ENCODE results near the gene NUP85. TPM values are rescaled to one million over a fixed set of nuclear protein-coding genes. Genes with fewer than 3 reads are reported as not detected.
A peak's percentile ranks its signal among the peaks of the same experiment; 100 is the strongest.

The NUP85 gene
- total RNA-seq, 5 donors from 2014 or later (not counting 1 experiment from before 2014, with no cell fraction given), result 56.2 to 128 (median 106) TPM

DNA sequence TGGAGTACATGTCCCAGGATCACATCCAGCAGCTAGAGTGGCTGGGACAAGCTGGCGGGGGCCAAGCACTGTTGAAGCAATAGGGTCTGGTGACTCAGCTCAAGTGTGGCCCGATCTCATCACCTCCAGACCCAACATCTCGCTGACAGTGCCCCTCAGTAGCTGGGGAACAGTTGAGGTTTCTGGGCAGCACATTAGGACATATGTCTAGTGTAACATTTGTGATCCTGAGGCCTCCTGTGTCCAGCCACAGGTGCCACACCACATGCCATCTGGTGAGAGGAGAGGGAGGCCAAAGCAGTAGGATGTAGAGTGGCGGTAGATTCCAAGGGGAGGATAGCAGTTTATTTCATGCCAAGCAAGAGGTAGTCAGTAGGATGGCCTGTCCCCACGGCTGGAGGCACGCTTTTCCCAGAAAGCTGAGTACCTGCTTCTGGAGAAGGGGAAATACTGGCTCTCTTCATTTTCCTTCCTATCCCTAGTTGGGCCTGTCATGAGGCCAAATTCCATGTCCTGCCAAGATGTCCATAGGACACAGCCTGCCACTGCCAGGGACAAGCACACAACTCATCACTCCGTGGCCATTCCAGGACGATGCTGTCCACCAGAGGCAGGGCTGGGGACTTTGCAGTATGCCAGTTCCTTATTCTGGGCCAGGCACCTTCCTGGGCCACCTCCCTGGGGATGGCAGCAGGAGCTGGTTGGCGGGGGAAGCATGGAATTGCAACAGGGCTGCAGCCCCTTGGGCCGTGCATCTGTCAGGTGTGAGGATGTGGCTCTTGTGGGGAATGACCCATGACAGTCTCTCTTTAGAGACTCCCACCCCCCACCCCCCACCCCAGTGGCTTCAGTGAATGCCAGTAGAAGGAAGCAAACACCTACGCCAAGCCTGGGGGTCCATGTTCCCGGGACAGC, 31.9 kb downstream of the NUP85 start:
- Histone ChIP-seq H3K4me1 (ENCODE audit: control insufficient read depth in 1 of 2, extremely low read depth in 1 of 2, insufficient read depth in 2 of 2, low read length in 2 of 2) (peaks cover 0 to 38% of the 10 kb centered on the region in 2 experiments), H3K9me3 (no peaks in the 10 kb centered on the region), H3K36me3 (ENCODE audit: control insufficient read depth in 2 of 2, extremely low read depth in 1 of 2, insufficient read depth in 1 of 2, low read length in 1 of 2) (peaks cover 21 to 86% of the 10 kb centered on the region in 2 donors), H3K27ac (ENCODE audit: low read length) (no peak overlapping the region), H3K27me3 (replicated peaks in 1 of 2; ENCODE audit: control insufficient read depth in 2 of 2, extremely low read depth in 1 of 2, insufficient read depth in 2 of 2, low read length in 1 of 2) (no peaks in the 10 kb centered on the region), H3K4me3 (ENCODE audit: control insufficient read depth in 1 of 2, extremely low read depth in 1 of 2, low read length in 1 of 2) (no peak overlapping the region)
- 85% methylated on average over 2 of the region's 12 CpGs for WGBS (ENCODE audit: insufficient coverage)
- no peaks in the 10 kb centered on the region for H3K27me3 Mint-ChIP-seq
- H3K4me1 Mint-ChIP-seq, result peaks cover 15 to 20% (median 17%) of the 10 kb centered on the region in 3 donors
- ATAC-seq (replicated peaks in 1 of 4) (no peak), DNase-seq (no peak)
- H3K9me3 Mint-ChIP-seq, result no peaks in the 10 kb centered on the region
- CTCF ChIA-PET, result no interaction called here
- H3K36me3 Mint-ChIP-seq, result peaks cover 50% of the 10 kb centered on the region
- H3K4me3 Mint-ChIP-seq, result no peak overlapping the region
- H3K27ac Mint-ChIP-seq, result peak overlapping the region in 1 of 2 donors; percentile 12
- POLR2A ChIA-PET, result no interaction called here

DNA sequence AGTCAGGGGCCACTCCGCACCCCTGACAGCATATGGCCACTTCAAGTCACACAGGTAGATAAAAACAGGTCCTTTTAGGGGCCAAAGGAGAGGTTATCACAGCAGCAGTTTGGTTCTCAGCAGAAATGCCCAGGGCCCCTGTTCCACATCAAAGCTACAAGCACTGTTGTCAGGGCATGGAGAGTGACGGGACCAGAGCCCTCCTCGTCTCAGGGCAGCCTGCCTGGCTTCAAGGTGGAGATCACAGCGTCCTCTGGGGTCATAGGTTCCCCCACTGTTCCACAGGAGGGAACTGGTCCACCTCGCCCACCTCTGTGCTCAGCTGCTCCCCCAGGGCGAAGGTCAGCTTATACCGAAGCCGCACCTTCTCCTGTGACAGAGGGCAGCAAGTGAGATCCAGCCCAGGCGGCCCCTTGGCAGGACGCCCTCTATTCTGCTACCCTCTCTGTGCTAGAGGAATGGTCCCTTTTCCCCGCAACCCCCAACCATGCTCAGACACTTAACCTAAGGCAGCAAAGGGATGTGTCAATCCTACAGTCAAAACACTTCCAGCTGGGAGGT, 32.6 kb downstream of the NUP85 start:
- H3K27ac Mint-ChIP-seq, result no peak overlapping the region
- Histone ChIP-seq H3K4me3 (ENCODE audit: control insufficient read depth in 1 of 2, extremely low read depth in 1 of 2, low read length in 1 of 2) (no peak overlapping the region), H3K4me1 (ENCODE audit: control insufficient read depth in 1 of 2, extremely low read depth in 1 of 2, insufficient read depth in 2 of 2, low read length in 2 of 2) (peaks cover 0 to 46% of the 10 kb centered on the region in 2 experiments), H3K27ac (ENCODE audit: low read length) (no peak overlapping the region), H3K27me3 (replicated peaks in 1 of 2; ENCODE audit: control insufficient read depth in 2 of 2, extremely low read depth in 1 of 2, insufficient read depth in 2 of 2, low read length in 1 of 2) (no peaks in the 10 kb centered on the region), H3K36me3 (ENCODE audit: control insufficient read depth in 2 of 2, extremely low read depth in 1 of 2, insufficient read depth in 1 of 2, low read length in 1 of 2) (peaks cover 15 to 84% of the 10 kb centered on the region in 2 donors), H3K9me3 (no peaks in the 10 kb centered on the region)
- WGBS (ENCODE audit: insufficient coverage), result 91% methylated on average over 10 of the region's 11 CpGs
- CTCF ChIA-PET, result no interaction called here
- peaks cover 45% of the 10 kb centered on the region for H3K36me3 Mint-ChIP-seq
- DNase-seq, result no peak
- POLR2A ChIA-PET, result no interaction called here
- no peaks in the 10 kb centered on the region for H3K9me3 Mint-ChIP-seq
- no peak overlapping the region for H3K4me3 Mint-ChIP-seq
- H3K4me1 Mint-ChIP-seq, result peaks cover 19 to 27% (median 21%) of the 10 kb centered on the region in 3 donors
- no peaks in the 10 kb centered on the region for H3K27me3 Mint-ChIP-seq
- ATAC-seq (replicated peaks in 1 of 4), result no peak

DNA sequence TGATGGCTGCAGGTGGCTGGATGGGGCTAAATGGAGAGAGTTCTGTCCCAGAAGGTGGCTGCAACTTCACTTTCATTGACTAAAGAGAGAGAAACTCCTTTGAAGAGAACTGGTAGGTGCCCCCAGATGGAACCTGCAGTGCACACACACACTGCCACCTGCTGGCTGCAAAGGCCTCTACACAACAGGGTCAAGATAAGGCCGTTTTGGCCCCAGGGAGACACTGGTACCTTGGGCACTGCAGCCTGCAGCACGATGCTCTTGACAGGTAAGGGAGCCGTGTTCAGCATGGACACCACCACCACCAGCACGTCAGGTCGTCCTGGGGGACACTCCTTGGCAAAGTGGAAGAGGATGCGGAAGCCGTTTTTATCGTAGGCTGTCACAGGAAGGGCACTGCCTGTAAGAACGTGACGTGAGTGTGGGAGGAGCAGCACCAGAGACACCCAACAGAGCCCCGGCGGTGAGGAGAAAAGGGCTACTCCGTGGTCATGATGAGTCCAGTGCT, 33.3 kb downstream of the NUP85 start:
- H3K27me3 ChIP-seq (replicated peaks in 1 of 2; ENCODE audit: control insufficient read depth in 2 of 2, extremely low read depth in 1 of 2, insufficient read depth in 2 of 2, low read length in 1 of 2), result no peaks in the 10 kb centered on the region
- peak; percentile 61 to 74 (median 72) for ATAC-seq (replicated peaks in 1 of 4)
- DNase-seq, result peak in 34 of 35 experiments; percentile 22 to 77 (median 51)
- peak overlapping the region; percentile 77 to 90 for H3K27ac Mint-ChIP-seq
- H3K9me3 Mint-ChIP-seq, result no peaks in the 10 kb centered on the region
- peak overlapping the region; percentile 18 for H3K27ac ChIP-seq (ENCODE audit: low read length)
- H3K36me3 Mint-ChIP-seq, result peaks cover 49% of the 10 kb centered on the region
- CTCF ChIA-PET, result interaction anchor here in 1 of 2 donors (0.8 to 1.2 kb wide), 2 partner anchors 21 to 124 kb away, joined by 3 to 4 read pairs; no protein-coding TSS in a partner anchor
- 44% methylated on average over 13 of the region's 13 CpGs for WGBS (ENCODE audit: insufficient coverage)
- peaks cover 0 to 52% of the 10 kb centered on the region in 2 experiments for H3K4me1 ChIP-seq (ENCODE audit: control insufficient read depth in 1 of 2, extremely low read depth in 1 of 2, insufficient read depth in 2 of 2, low read length in 2 of 2)
- peak overlapping the region in 1 of 2 donors; percentile 16 for H3K4me3 ChIP-seq (ENCODE audit: control insufficient read depth in 1 of 2, extremely low read depth in 1 of 2, low read length in 1 of 2)
- H3K4me3 Mint-ChIP-seq, result peak overlapping the region; percentile 14 to 73 (median 36)
- POLR2A ChIA-PET, result no interaction called here
- H3K9me3 ChIP-seq, result no peaks in the 10 kb centered on the region
- peaks cover 19 to 88% of the 10 kb centered on the region in 2 donors for H3K36me3 ChIP-seq (ENCODE audit: control insufficient read depth in 2 of 2, extremely low read depth in 1 of 2, insufficient read depth in 1 of 2, low read length in 1 of 2)
- H3K4me1 Mint-ChIP-seq, result peaks cover 19 to 34% (median 26%) of the 10 kb centered on the region in 3 donors
- no peaks in the 10 kb centered on the region for H3K27me3 Mint-ChIP-seq

DNA sequence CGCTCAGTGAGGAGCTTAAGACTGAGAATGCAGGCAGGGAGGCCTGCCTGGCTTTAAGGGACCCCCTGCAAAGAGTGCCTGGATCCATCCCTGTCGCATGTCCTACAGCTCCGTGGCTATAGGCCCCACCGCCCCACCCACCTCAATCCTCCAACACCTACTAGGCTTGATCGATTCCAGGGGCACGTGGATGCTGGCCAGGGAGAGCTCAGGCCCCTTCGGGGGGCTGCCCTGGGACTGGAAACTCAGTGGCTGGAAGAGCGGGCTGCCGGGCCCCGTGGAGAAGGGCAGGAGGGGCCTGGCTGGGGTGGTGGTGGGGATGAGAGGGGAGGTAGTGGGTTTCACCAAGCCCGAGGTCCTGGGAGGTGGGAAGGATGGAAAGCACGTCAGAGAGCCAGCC, 33.7 kb downstream of the NUP85 start:
- Mint-ChIP-seq H3K4me1 (peaks cover 21 to 38% (median 29%) of the 10 kb centered on the region in 3 donors), H3K36me3 (peaks cover 52% of the 10 kb centered on the region), H3K27ac (peak overlapping the region; percentile 77 to 90), H3K9me3 (no peaks in the 10 kb centered on the region), H3K27me3 (no peaks in the 10 kb centered on the region), H3K4me3 (no peak overlapping the region)
- CTCF ChIA-PET, result interaction anchor here (0.8 to 1.2 kb wide), 3 partner anchors 21 to 125 kb away, joined by 3 to 4 read pairs (median 3); no protein-coding TSS in a partner anchor
- DNase-seq (no peak), ATAC-seq (replicated peaks in 1 of 4) (no peak)
- H3K36me3 ChIP-seq (ENCODE audit: control insufficient read depth in 2 of 2, extremely low read depth in 1 of 2, insufficient read depth in 1 of 2, low read length in 1 of 2), result peaks cover 19 to 93% of the 10 kb centered on the region in 2 donors
- peak overlapping the region; percentile 18 for H3K27ac ChIP-seq (ENCODE audit: low read length)
- POLR2A ChIA-PET, result no interaction called here
- no peaks in the 10 kb centered on the region for H3K9me3 ChIP-seq
- no peak overlapping the region for H3K4me3 ChIP-seq (ENCODE audit: control insufficient read depth in 1 of 2, extremely low read depth in 1 of 2, low read length in 1 of 2)
- H3K27me3 ChIP-seq (replicated peaks in 1 of 2; ENCODE audit: control insufficient read depth in 2 of 2, extremely low read depth in 1 of 2, insufficient read depth in 2 of 2, low read length in 1 of 2), result no peaks in the 10 kb centered on the region
- 98% methylated on average over 7 of the region's 12 CpGs for WGBS (ENCODE audit: insufficient coverage)
- H3K4me1 ChIP-seq (ENCODE audit: control insufficient read depth in 1 of 2, extremely low read depth in 1 of 2, insufficient read depth in 2 of 2, low read length in 2 of 2), result peaks cover 0 to 57% of the 10 kb centered on the region in 2 experiments

DNA sequence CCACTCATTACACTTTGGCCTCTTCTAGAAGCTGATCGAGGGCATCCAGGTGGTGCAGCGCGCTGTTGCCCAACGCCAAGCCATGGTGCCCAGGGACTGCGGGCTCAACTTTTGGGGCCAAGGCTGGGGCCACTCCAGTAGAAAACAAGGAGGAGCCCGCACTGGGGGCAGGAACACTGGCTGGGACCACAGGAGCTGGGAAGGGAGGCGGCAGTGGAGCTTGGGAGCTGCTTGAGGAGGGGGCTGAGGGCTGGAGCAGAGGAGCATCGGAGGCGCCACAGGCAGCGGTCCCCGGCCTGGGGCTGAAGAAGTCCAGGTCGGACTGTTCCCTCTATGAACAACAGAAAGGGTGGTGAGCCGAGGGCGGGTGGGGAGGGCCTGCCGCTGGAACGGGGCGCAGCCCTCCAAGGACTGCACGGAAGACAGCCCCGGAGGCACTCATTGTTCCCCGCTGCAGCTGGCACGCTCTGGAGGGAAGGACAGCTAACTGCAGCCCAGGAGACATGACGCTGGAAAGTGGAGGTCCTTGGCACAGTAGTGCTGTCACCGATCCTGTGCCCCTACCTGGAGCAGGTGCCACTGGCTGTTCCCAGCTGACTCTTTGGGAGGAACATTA, 34.4 kb downstream of the NUP85 start:
- DNase-seq (no peak), ATAC-seq (replicated peaks in 1 of 4) (no peak)
- Mint-ChIP-seq H3K4me1 (peaks cover 26 to 43% (median 34%) of the 10 kb centered on the region in 3 donors), H3K36me3 (peaks cover 49% of the 10 kb centered on the region), H3K27me3 (no peaks in the 10 kb centered on the region), H3K9me3 (no peaks in the 10 kb centered on the region), H3K4me3 (no peak overlapping the region), H3K27ac (peak overlapping the region in 1 of 2 donors; percentile 65)
- ChIA-PET CTCF (interaction anchor here (0.6 to 3.0 kb wide), 7 partner anchors 10 to 260 kb away, joined by 3 to 12 read pairs (median 3); partner anchors contain the start of gene MIF4GD (in 1 of the 2)), POLR2A (no interaction called here)
- WGBS (ENCODE audit: insufficient coverage), result 96% methylated on average over 20 of the region's 23 CpGs
- H3K36me3 ChIP-seq (ENCODE audit: control insufficient read depth in 2 of 2, extremely low read depth in 1 of 2, insufficient read depth in 1 of 2, low read length in 1 of 2), result peaks cover 15 to 93% of the 10 kb centered on the region in 2 donors
- no peak overlapping the region for H3K27ac ChIP-seq (ENCODE audit: low read length)
- peaks cover 0 to 63% of the 10 kb centered on the region in 2 experiments for H3K4me1 ChIP-seq (ENCODE audit: control insufficient read depth in 1 of 2, extremely low read depth in 1 of 2, insufficient read depth in 2 of 2, low read length in 2 of 2)
- no peak overlapping the region for H3K4me3 ChIP-seq (ENCODE audit: control insufficient read depth in 1 of 2, extremely low read depth in 1 of 2, low read length in 1 of 2)
- no peaks in the 10 kb centered on the region for H3K27me3 ChIP-seq (replicated peaks in 1 of 2; ENCODE audit: control insufficient read depth in 2 of 2, extremely low read depth in 1 of 2, insufficient read depth in 2 of 2, low read length in 1 of 2)
- no peaks in the 10 kb centered on the region for H3K9me3 ChIP-seq

All from T-cell (primary cell).